Stomach smooth muscle (tissue), 2 donors: ENCODE results near the gene PYM1.
A peak's percentile ranks its signal among the peaks of the same experiment; 100 is the strongest.

Experiments used
- H3K27ac ChIP-seq: one replicate; pipeline ENCODE4 v1.7.0; 2013; ENCODE audit warnings: mild to moderate bottlenecking, low read length, inconsistent platforms
- H3K27me3 ChIP-seq, 2 donors: one replicate each; pipeline ENCODE4 v1.7.0; 2013; ENCODE audit warnings: low read length in 2 of 2; ENCODE audit not compliant: insufficient read depth in 2 of 2, control insufficient read depth in 1 of 2
- H3K36me3 ChIP-seq, 2 donors: one replicate each; pipeline ENCODE4 v1.7.0; 2013; ENCODE audit warnings: low read length in 2 of 2; ENCODE audit not compliant: control insufficient read depth in 2 of 2, insufficient read depth in 2 of 2
- H3K4me1 ChIP-seq: one replicate; pipeline ENCODE4 v1.7.0; 2013; ENCODE audit warnings: low read length; ENCODE audit not compliant: control insufficient read depth, insufficient read depth
- H3K4me3 ChIP-seq, 2 donors: one replicate each; pipeline ENCODE4 v1.7.0; 2013; ENCODE audit warnings: low read length in 2 of 2
- H3K9ac ChIP-seq, 2 donors: one replicate each; pipeline ENCODE4 v1.7.0; 2013; ENCODE audit warnings: low read length in 2 of 2, mild to moderate bottlenecking in 1 of 2
- H3K9me3 ChIP-seq, 2 donors: one replicate each; pipeline ENCODE4 v1.7.0; 2013; ENCODE audit warnings: low read length in 2 of 2; ENCODE audit not compliant: control insufficient read depth in 2 of 2
- donor health status: healthy.
- donor health status: Pancreatic carcinoma.

PYM1 gene

DNA sequence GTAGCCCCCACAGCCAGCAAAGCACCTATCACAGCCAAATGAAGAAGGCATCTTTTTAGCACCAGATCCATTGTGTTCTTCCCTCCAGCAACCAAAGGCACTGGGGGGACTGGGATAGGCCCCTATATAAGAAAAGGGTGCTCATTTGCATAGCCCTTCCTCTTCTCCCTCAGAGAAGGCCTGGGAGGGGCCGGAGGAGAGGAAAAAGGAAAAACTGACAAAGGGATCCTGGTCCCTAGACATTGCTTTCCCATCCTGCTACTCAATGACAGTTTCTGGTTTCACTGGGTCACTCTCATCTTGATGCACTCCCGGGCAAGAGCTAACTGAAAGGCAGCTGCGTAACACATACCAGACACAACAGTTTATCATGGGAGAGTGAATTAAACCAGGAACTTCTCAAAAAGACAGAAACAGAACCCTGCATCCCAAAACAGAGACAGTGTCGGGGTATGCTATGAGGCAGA is 38.3 kb upstream of the PYM1 start, which contains the start of gene PMEL:
PMEL (minus strand) TSS at position 102 of the 467 bp plus-strand sequence; CDS start at position 71, 31 bp downstream.
- Histone ChIP-seq H3K36me3 (no peaks in the 10 kb centered on the region), H3K4me1 (peaks cover 18% of the 10 kb centered on the region), H3K9me3 (no peaks in the 10 kb centered on the region), H3K27ac (peak within 1 kb of the TSS; percentile 64), H3K9ac (peak within 1 kb of the TSS; percentile 83 to 92), H3K4me3 (peak within 1 kb of the TSS; percentile 90 to 96), H3K27me3 (no peaks in the 10 kb centered on the region)

DNA sequence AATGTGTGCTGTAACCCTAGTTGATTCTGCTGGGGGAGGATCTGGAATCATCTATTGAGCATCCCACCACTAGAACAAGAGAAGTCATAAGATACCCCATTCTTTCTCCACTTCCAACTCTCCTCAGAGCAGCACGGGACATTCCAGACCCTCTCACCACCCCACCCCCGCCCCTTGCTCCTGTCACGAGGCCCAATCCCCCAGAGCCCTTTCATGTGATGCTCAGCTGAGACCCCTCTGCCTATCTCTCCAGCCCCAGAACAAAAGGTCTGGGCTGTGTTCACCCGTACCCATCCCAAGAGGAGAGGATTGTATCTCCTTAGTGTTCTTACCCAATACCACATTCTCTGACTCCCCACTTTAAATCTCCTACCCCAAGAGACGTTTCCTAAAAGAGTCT is 37.5 kb upstream of the PYM1 start:
- no peak overlapping the region for H3K27ac ChIP-seq
- no peaks in the 10 kb centered on the region for H3K27me3 ChIP-seq
- no peak overlapping the region for H3K4me3 ChIP-seq
- peaks cover 18% of the 10 kb centered on the region for H3K4me1 ChIP-seq
- no peaks in the 10 kb centered on the region for H3K9me3 ChIP-seq
- peak overlapping the region in 1 of 2 donors; percentile 21 for H3K9ac ChIP-seq
- no peaks in the 10 kb centered on the region for H3K36me3 ChIP-seq

DNA sequence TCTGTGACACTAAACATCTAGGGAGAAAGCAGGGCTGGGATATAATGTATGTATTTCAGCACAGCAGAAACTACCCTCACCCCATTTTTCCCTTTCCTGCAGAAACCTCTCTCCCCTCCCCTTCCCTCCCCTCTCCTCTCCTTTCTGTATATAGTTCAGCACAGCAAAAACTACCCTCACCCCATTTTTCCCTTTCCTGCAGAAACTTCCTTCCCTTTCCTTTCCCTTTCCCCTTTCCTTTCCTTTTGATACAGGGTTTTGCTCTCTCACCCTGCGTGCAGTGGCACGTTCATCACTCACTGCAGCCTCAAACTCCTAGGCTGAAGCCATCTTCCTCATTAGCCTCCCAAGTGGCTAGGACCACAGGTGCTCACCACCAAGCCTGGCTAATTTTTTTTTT is 36.1 kb upstream of the PYM1 start:
- Histone ChIP-seq H3K4me1 (peaks cover 18% of the 10 kb centered on the region), H3K4me3 (no peak overlapping the region), H3K36me3 (no peaks in the 10 kb centered on the region), H3K9ac (no peak overlapping the region), H3K27me3 (no peaks in the 10 kb centered on the region), H3K9me3 (no peaks in the 10 kb centered on the region), H3K27ac (no peak overlapping the region)

DNA sequence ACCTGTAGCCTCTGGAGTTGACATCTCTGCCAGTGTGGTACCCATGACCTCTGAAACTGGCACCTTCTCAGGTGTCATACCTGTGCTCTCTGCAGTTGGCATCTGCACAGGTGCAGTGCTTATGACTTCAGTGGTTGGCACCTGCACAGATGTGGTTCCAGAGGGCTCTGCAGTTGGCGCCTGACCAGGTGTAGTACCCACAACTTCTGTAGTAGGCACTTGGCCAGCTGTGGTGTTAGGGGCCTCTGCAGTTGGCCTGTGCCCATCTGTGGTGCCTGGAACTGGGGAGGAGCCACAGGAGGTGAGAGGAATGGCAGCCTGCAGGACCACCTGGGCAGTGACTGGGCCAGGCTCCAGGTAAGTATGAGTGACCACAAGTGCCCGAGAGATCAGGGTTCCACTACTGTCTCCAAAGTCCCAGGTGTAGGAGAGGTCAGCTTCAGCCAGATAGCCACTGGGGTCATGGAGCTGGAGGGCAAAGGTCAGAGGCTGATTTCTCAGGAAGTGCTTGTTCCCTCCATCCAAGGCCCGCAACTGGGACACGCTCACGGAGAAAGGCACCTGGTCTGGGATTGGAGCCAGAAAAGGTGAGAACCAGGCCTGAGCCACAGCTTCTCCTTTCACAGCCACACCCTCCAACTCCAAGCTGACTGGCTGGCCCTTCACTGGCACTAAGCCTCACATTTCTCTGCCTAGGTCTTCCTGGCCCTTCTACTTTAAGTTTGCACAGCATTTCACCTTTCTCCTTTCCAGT is 29.6 kb upstream of the PYM1 start:
- Histone ChIP-seq H3K4me1 (no peaks in the 10 kb centered on the region), H3K9ac (no peak overlapping the region), H3K4me3 (no peak overlapping the region), H3K36me3 (peaks cover 7 to 18% of the 10 kb centered on the region in 2 donors), H3K27me3 (no peaks in the 10 kb centered on the region), H3K27ac (no peak overlapping the region), H3K9me3 (no peaks in the 10 kb centered on the region)

DNA sequence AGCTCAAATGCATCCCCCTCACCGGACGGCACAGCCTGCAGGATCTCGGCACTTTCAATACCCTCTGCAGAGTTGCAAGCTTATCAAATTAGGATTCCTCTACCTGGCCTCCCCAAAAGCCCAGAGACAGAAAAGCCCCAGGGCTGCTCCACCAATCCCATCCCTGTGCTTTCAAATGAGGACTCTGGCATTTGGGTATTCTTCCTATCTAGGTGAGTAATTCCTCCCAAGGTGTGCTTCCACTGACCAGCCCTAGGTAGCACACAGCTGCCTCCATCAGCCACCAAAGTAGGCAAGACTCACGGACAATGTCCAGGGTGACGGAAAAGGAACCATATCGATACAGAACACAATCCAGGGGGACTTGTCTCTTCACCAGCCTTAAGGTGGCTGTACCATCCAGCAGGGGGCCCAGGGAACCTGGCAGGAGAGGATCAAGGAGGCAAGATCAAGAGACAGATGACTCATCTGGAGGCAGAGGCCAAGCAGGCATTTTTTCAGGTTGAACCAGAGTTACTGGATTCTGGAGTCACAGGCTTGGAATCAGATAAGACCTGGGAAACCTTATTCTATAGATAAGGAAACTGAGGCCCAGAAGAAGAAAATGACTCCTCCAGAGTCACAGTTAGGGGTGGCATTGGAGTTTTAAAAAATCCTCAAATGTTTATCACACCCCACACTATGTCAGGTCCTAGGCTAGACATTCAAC is 28.3 kb upstream of the PYM1 start:
- H3K27me3 ChIP-seq = no peaks in the 10 kb centered on the region
- H3K9ac ChIP-seq = no peak overlapping the region
- H3K9me3 ChIP-seq = no peaks in the 10 kb centered on the region
- no peak overlapping the region for H3K4me3 ChIP-seq
- H3K27ac ChIP-seq = no peak overlapping the region
- no peaks in the 10 kb centered on the region for H3K4me1 ChIP-seq
- peaks cover 19 to 21% of the 10 kb centered on the region in 2 donors for H3K36me3 ChIP-seq

DNA sequence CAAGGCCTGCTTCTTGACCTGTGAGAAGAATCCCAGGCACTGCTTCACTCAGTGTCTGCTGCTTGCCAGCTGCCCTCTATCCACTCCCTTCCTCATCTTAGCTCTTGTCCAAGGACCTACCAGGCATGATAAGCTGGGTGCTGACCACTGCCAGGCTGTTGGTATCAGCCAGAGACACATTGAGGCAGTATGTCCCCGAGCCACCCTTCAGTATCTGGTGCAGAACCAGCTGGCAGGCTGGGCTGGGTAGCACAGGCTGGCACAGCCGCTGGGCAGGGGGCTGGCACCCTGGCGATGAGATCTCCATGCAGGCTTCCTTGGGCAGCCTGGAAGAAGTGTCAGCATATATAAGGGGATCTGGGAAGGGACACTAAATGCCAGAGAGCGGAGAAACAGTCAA is 27.6 kb upstream of the PYM1 start:
- peaks cover 19 to 21% of the 10 kb centered on the region in 2 donors for H3K36me3 ChIP-seq
- no peak overlapping the region for H3K27ac ChIP-seq
- H3K9me3 ChIP-seq = no peaks in the 10 kb centered on the region
- H3K4me3 ChIP-seq = no peak overlapping the region
- no peak overlapping the region for H3K9ac ChIP-seq
- H3K27me3 ChIP-seq = no peaks in the 10 kb centered on the region
- no peaks in the 10 kb centered on the region for H3K4me1 ChIP-seq

DNA sequence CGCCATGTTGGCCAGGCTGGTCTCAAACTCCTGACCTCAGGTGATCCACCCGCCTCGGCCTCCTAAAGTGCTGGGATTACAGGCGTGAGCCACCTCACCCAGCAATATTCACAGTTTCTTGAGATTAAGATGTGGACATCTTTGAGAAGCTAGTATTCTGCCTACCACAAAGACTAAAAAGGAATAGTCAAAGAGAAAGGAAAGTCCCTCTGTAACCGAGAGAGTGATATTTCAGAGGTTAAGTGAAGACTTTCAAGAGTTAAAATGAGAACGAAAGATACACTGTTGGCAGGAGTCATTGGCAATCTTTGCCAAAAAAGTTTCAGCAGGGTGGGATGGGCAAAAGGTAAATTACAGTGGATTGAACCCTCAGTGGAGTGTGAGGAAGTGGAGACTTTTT is 18.9 kb upstream of the PYM1 start:
- no peaks in the 10 kb centered on the region for H3K4me1 ChIP-seq
- no peaks in the 10 kb centered on the region for H3K27me3 ChIP-seq
- H3K9ac ChIP-seq = no peak overlapping the region
- peaks cover 0 to 11% of the 10 kb centered on the region in 2 donors for H3K36me3 ChIP-seq
- H3K9me3 ChIP-seq = no peaks in the 10 kb centered on the region
- H3K4me3 ChIP-seq = no peak overlapping the region
- no peak overlapping the region for H3K27ac ChIP-seq

DNA sequence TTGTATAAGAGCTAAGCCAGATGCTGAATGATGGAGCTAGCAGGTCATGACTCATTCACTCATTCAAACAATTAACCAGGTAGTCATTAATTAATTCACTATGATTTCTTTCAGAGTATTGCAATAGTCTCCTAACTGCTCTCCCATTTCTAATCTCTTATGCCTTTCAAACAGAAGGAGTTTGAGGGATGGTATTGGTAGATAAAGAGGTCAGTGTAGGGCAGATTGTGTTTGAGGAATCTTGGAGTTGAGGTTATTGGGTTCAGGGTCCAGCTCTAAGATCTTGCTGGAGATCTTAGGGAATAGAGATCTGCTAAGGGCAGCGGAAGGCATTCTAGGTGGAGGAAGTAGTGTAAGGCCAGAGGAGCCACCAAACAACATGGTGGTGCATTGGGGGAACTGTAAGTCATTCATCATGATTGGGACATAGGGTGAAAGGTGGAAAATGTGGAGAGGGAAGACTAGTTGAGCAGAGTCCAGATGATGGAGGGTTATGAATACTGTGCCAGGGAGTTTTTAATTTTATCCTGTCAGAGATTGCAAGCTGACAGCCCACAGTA is 15.0 kb upstream of the PYM1 start:
- Histone ChIP-seq H3K9me3 (no peaks in the 10 kb centered on the region), H3K36me3 (peaks cover 0 to 10% of the 10 kb centered on the region in 2 donors)

DNA sequence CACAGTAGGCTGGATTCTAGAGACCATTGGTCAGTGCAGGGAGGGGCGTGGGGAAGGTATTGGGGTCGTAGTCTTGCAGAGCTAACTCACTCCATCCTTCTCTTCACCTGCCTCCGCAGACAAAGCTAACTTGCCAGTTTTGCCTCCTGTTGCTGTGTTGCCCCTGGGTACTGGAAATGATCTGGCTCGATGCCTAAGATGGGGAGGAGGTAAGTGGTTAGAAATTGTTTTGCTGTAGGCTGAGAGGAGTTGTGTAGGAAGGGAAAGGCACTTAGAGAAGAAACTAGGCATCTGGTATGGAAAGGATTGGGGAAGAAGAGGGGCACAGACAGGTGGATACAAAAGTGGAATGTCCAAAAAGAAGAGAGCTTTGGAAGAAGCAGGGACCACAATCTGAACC is 14.4 kb upstream of the PYM1 start:
- no peaks in the 10 kb centered on the region for H3K9me3 ChIP-seq
- no peak overlapping the region for H3K9ac ChIP-seq
- peaks cover 0 to 10% of the 10 kb centered on the region in 2 donors for H3K36me3 ChIP-seq
- no peaks in the 10 kb centered on the region for H3K27me3 ChIP-seq
- H3K4me3 ChIP-seq = no peak overlapping the region
- H3K27ac ChIP-seq = no peak overlapping the region
- H3K4me1 ChIP-seq = peaks cover 11% of the 10 kb centered on the region

More for the DNA sequence above, 15.0 kb upstream of the PYM1 start:
- Histone ChIP-seq H3K9ac (no peak overlapping the region), H3K27me3 (no peaks in the 10 kb centered on the region), H3K4me3 (no peak overlapping the region), H3K4me1 (peaks cover 11% of the 10 kb centered on the region), H3K27ac (no peak overlapping the region)

DNA sequence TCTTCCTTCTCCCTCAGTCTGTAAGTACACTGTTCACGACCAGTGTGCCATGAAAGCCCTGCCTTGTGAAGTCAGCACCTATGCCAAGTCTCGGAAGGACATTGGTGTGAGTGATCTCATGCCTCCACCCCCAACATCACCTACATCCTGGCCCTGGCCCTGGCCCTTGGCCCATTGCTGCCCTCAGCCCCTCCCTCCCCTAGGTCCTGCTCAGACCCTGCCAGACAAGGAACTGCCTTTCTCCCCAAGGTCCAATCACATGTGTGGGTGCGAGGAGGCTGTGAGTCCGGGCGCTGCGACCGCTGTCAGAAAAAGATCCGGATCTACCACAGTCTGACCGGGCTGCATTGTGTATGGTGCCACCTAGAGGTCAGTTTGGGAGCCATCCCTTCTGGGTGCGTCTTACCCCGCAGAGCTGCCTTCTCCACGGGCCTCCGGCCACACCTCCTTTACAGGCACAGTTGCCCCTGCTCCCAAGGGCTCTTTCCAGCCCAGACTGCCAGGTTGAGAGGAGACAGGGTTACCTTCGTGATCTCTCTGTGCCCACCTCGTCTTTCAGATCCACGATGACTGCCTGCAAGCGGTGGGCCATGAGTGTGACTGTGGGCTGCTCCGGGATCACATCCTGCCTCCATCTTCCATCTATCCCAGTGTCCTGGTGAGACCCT is 12.5 kb upstream of the PYM1 start:
- peaks cover 14% of the 10 kb centered on the region for H3K4me1 ChIP-seq
- peak overlapping the region; percentile 57 to 58 for H3K9ac ChIP-seq
- H3K27me3 ChIP-seq = no peaks in the 10 kb centered on the region
- H3K36me3 ChIP-seq = peaks cover 0 to 7% of the 10 kb centered on the region in 2 donors
- peak overlapping the region; percentile 24 for H3K27ac ChIP-seq
- H3K4me3 ChIP-seq = peak overlapping the region; percentile 17 to 65
- no peaks in the 10 kb centered on the region for H3K9me3 ChIP-seq
